Gastroesophageal sphincter (tissue), 4 donors: ENCODE measurements around the gene CHRND. TPM values are rescaled to one million over a fixed set of nuclear protein-coding genes. Genes with fewer than 3 reads are reported as not detected.

ENCODE experiments used
- ATAC-seq: fragments of 150-250 bp; one replicate; pipeline ENCODE4 v1.9.1; 2016; ENCODE audit warnings: mild to moderate bottlenecking, moderate library complexity
- H3K27ac ChIP-seq, 4 donors: fragments of 200-600 bp; sonication (generic) in 3 of 4; 1 replicate in 3 of 4; 2 replicates in 1 of 4; pipeline ENCODE4 v1.5.1; 2016 to 2019
- H3K27me3 ChIP-seq: fragments of 200-600 bp; sonication (generic); one replicate; pipeline ENCODE4 v1.5.1; 2019
- H3K36me3 ChIP-seq, 2 donors: fragments of 200-600 bp; sonication (generic); one replicate each; pipeline ENCODE4 v1.5.1; 2019; ENCODE audit warnings: control low read depth in 1 of 2
- H3K4me1 ChIP-seq, 3 donors: fragments of 200-600 bp; sonication (generic); 1 replicate in 2 of 3; 2 replicates in 1 of 3; pipeline ENCODE4 v1.5.1; 2016 to 2019; ENCODE audit warnings: control low read depth in 2 of 3
- H3K4me3 ChIP-seq, 2 donors: fragments of 200-600 bp; sonication (generic); one replicate each; pipeline ENCODE4 v1.5.1; 2019; ENCODE audit warnings: mild to moderate bottlenecking in 1 of 2, moderate library complexity in 1 of 2
- H3K9me3 ChIP-seq, 3 donors: fragments of 200-600 bp; sonication (generic); one replicate each; pipeline ENCODE4 v1.5.1; 2017 to 2019; ENCODE audit warnings: control low read depth in 2 of 3
- EP300 ChIP-seq: sonication (generic); formaldehyde crosslinking; IDR thresholded peaks from one replicate; pipeline ENCODE4 v1.6.1; 2017; ENCODE audit warnings: antibody characterized with exemption, mild to moderate bottlenecking
- POLR2A ChIP-seq, 2 donors: fragments of 450-650 bp; IDR thresholded peaks; one replicate each; pipeline ENCODE4 v1.6.1; 2017; ENCODE audit warnings: antibody characterized with exemption in 2 of 2, mild to moderate bottlenecking in 2 of 2, moderate library complexity in 1 of 2
- POLR2AphosphoS5 ChIP-seq: sonication (generic); formaldehyde crosslinking; IDR thresholded peaks from one replicate; pipeline ENCODE4 v1.6.1; 2017; ENCODE audit warnings: antibody characterized with exemption
- WGBS, 2 donors: methylation state at CpG; one replicate each; pipeline ENCODE4 v1.1.5; 2018; ENCODE audit warnings: low coverage in 1 of 2; 5-methylcytosine and 5-hydroxymethylcytosine counted together
- total RNA-seq, 4 donors: library from RNA; depleted of rRNA; stranded (reverse); fragments of >200 nt; gene quantifications; one replicate each; pipeline ENCODE4 v1.1.0, GENCODE V29; 2016
- TF ChIP-seq, protein P1 (sequence below), 4 experiments: fragments of 200-600 bp in 2 of 4; fragments of 450-650 bp in 2 of 4; sonication (generic) in 1 of 4; IDR thresholded peaks; one replicate each; pipeline ENCODE4 v1.5.1; 2017 to 2019; ENCODE audit warnings: antibody characterized with exemption in 4 of 4, mild to moderate bottlenecking in 2 of 4, moderate library complexity in 2 of 4

CHRND gene
- total RNA-seq, 4 donors from 2014 or later, result not detected

DNA sequence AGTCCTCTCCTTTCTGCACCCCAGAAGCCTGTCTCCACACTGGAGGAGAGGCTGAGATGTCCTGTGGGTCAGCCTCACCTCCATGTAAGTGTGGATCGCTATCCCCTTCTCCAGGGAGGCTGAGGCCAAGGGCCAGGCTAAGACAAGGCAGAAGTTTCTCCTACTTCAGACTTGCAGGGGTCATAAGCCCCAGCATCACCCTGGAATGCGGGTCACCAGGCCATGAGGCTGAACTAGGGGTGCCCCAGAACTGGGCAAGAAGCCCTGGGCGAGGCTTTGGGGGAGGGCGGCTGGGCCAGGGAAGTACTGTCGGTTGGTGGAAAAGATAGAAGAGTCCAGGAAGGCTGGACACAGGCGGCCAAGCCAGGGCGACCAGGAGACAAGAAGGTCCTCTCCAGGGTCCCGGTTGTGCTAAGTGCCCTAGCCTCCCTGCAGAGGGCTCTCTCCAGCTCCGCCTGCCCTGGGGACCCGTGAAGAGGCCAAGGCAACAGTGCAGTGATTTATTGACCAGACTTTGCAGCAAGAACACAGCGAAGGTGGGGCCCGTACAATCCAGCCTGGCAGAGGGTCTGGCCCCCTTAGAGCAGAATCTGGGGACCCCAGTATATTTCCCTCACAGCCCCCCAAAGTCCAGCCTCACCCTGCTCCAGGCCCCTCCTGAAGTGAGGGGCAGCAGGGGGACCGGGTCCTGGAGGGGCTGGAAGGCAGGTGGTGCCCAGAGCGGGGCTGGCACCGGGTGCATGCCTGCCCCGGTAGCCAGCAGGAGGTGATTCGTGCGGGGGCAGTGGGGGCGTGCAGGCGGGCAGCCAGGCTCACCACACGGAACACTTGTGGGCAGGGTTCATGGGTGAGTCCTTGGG is 46.4 kb upstream of the CHRND start:
- no peaks in the 10 kb centered on the region for H3K9me3 ChIP-seq
- WGBS, 2 donors, result 76% methylated on average over 8 of the region's 21 CpGs; no CpG with 5 or more reads in 1 of the 2 donors
- no peak overlapping the region for H3K4me3 ChIP-seq
- H3K27ac ChIP-seq, result no peak overlapping the region
- H3K36me3 ChIP-seq, result no peaks in the 10 kb centered on the region
- peaks cover 77% of the 10 kb centered on the region for H3K27me3 ChIP-seq
- TF ChIP-seq POLR2A (IDR thresholded peaks at IDR 0.05), result no peak
- no peak for ATAC-seq
- H3K4me1 ChIP-seq, result no peaks in the 10 kb centered on the region

DNA sequence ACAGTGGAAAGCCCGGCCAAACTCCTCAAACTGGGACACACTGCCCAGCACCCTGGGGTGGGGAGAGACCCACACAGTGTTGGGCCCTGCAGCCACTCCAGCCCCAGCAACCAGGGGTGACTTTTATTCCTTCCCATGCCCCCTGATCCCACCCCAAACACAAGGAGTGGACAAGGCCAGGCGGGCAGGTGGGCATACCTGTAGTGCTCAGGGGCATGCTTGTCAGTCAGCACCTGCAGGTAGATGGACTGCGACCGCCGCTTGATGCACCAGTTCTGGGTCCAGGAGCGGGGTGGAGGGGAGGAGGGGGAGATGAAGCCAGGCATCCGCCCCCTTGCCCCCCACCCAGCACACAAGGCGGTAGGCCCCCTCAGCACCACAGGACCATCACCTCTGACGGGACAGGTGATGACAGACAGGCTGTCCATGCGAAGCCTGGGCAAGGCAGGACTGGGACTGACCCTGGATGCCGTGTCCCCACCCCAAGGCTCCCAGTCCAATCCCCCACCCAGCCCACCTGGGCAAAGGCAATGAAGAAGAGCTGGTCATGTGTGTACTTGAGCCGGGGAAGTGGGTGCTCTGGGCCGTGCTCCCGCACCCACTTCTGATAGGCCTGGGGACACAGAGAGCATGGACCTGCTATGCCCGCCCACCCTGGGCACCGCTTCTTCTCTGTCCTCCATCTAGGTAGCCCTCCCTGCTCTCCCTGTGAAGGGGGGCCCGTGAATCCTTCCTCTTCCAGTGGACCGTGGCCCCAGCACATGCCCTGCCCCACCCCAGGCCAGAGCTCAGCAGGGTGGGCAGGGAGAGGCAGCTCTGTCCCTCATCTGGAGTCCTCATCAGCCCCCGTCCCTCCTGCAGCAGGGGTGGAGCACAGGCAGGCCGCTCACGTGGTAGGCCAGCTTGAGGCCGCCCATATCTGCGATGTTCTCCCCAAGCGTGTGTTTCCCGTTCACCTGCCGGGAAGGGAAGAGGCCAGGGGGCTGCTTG is 45.5 kb upstream of the CHRND start:
- Histone ChIP-seq H3K36me3 (no peaks in the 10 kb centered on the region), H3K9me3 (no peaks in the 10 kb centered on the region), H3K27ac (no peak overlapping the region), H3K4me3 (no peak overlapping the region), H3K27me3 (peaks cover 77% of the 10 kb centered on the region), H3K4me1 (peaks cover 0 to 3% (median 0%) of the 10 kb centered on the region in 3 donors)
- no peak for ATAC-seq
- no CpG with 5 or more reads among the region's 26 CpGs for WGBS, 2 donors
- TF ChIP-seq POLR2A (IDR thresholded peaks at IDR 0.05), result no peak
- TF ChIP-seq, protein P1, sequence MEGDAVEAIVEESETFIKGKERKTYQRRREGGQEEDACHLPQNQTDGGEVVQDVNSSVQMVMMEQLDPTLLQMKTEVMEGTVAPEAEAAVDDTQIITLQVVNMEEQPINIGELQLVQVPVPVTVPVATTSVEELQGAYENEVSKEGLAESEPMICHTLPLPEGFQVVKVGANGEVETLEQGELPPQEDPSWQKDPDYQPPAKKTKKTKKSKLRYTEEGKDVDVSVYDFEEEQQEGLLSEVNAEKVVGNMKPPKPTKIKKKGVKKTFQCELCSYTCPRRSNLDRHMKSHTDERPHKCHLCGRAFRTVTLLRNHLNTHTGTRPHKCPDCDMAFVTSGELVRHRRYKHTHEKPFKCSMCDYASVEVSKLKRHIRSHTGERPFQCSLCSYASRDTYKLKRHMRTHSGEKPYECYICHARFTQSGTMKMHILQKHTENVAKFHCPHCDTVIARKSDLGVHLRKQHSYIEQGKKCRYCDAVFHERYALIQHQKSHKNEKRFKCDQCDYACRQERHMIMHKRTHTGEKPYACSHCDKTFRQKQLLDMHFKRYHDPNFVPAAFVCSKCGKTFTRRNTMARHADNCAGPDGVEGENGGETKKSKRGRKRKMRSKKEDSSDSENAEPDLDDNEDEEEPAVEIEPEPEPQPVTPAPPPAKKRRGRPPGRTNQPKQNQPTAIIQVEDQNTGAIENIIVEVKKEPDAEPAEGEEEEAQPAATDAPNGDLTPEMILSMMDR (IDR thresholded peaks at IDR 0.05), result no peak
- no peak for TF ChIP-seq EP300
- TF ChIP-seq POLR2AphosphoS5, result no peak

DNA sequence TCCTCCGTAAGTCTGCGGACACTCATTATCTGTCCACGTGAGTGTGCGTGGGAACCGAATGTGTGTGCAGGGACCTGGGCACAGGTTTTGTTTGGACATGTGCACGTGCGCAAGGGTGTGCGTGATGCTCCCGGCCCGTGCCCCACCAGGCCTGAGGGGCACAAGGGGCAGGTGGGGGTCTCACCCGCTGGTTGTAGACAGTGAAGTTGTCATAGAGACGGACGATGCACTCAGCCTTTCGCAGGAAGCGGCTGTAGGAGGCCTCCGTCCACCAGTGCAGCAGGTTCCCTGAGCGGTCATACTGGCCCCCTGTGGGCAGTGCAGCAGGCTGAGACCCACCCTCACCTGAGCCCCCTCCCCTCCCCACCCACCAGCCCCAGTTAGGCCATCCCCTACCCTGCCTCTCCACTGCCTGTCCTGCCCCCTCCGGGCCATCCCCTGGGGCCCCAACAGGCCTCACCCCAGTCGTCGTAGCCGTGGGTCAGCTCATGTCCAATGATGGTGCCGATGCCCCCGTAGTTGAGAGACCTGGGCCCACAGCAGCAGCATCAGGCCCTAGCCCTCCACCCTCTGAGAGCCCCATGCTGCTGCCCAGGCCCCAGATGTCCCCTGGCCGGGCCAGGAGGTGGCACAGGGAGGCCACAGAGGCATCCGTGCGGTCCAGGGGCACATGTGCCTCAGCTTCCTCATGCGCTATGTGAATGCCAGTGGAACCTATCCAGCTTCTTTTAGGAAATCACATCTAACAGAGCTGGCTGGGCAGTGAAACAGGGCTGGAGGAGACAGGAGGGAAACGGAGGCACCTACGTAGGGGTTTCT is 44.4 kb upstream of the CHRND start:
- Histone ChIP-seq H3K4me1 (peaks cover 0 to 14% (median 0%) of the 10 kb centered on the region in 3 donors), H3K9me3 (no peaks in the 10 kb centered on the region), H3K27me3 (peaks cover 79% of the 10 kb centered on the region), H3K4me3 (no peak overlapping the region), H3K36me3 (no peaks in the 10 kb centered on the region), H3K27ac (no peak overlapping the region)
- no peak for ATAC-seq
- TF ChIP-seq POLR2A (IDR thresholded peaks at IDR 0.05) (no peak), POLR2AphosphoS5 (no peak), EP300 (no peak)
- TF ChIP-seq, protein P1 (IDR thresholded peaks at IDR 0.05), result no peak
- 70 to 77% methylated on average over 2 to 8 of the region's 29 CpGs for WGBS, 2 donors

DNA sequence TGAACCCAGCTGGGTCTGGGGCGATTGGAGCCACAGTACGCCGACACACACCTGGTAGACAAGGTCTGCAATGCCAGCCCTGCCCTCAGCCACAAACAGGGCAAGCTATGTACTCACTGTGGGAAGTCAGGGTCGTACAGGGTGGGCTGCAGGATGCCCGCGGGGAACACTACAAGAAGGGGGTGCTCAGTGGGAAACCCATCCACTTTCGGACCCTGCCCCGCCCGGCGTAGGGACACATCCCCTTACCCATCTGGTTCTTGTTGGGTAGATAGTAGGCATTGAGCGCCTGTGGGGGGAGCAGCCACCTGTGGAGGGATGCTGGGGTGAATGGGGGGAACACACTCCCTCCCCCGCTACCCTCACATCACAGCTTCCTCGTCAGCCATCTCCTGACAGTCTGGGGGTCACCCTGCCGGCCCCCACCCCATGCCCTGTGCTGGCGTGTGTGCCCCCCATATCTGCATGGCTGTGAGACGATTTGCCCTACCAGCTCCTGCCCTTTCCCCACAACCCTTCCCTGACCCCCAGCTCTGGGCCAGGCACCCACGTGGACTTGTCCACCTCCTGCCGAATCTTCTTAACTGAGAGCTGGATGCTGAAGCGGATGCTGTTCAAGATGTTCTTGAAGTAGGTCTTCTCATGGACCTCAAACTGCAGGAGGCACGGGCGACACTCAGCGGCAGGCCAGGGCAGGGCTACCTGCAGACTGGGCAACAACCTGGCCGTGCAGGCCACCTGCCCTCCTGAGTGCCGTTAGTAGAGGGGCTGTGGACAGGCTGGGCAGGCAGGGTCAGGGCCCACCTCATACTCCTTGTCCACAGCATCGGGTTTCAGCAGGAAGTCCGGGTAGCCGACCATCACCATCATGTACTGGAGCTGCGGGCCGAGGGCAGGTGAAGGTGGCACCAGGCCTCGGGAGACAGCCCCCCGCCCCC is 43.4 kb upstream of the CHRND start:
- TF ChIP-seq POLR2A (IDR thresholded peaks at IDR 0.05) (no peak), POLR2AphosphoS5 (no peak), EP300 (no peak)
- TF ChIP-seq, protein P1 (IDR thresholded peaks at IDR 0.05), result no peak
- H3K36me3 ChIP-seq, result no peaks in the 10 kb centered on the region
- 86% methylated on average over 4 to 9 of the region's 31 CpGs for WGBS, 2 donors

More for the DNA sequence above, 43.4 kb upstream of the CHRND start:
- H3K27ac ChIP-seq, result no peak overlapping the region
- ATAC-seq, result no peak
- no peak overlapping the region for H3K4me3 ChIP-seq
- H3K9me3 ChIP-seq, result no peaks in the 10 kb centered on the region
- peaks cover 82% of the 10 kb centered on the region for H3K27me3 ChIP-seq
- H3K4me1 ChIP-seq, result peaks cover 0 to 24% (median 4%) of the 10 kb centered on the region in 3 donors
